Measurements from ENCODE around the gene HECA.

- TF ChIP-seq CTCF (IDR thresholded peaks at IDR 0.05; ENCODE audit: low read length) (no peak), EZH2 (optimal IDR thresholded peaks at IDR 0.05; ENCODE audit: low read depth, low read length) (no peak), EZH2phosphoT487 (IDR thresholded peaks at IDR 0.05; ENCODE audit: low read length) (no peak)
Observed at GRCh38 chr6:139161817-139162284, 27.0 kb downstream of the HECA start.

Measured in MM.1S (cell line).